IPS DF 19.7 (cell line): ENCODE results near the gene CYB5A.

Experiments
- DNase-seq: peaks from one replicate; pipeline ENCODE4 v3.0.0-alpha.2; 2013; ENCODE audit warnings: low read depth, low spot score

Gene CYB5A

GRCh38 chr18:74216661-74217110 is 75.1 kb downstream of the CYB5A start:
- DNase-seq = no peak

GRCh38 chr18:74215863-74216262 is 75.9 kb downstream of the CYB5A start:
- DNase-seq = no peak

GRCh38 chr18:74213429-74213828 is 78.3 kb downstream of the CYB5A start:
- DNase-seq = no peak

- no peak for DNase-seq
Measured at GRCh38 chr18:74204526-74205152, 87.1 kb downstream of the CYB5A start.

- DNase-seq = no peak
Measured at GRCh38 chr18:74203811-74204210, 88.0 kb downstream of the CYB5A start.
